ENCODE results near the gene DNAJA3. TPM values are rescaled to one million over a fixed set of nuclear protein-coding genes. Genes with fewer than 3 reads are reported as not detected.

Gene DNAJA3
- total and polyA plus RNA-seq, 9 of the 15 experiments (the other 6 are each of a cell fraction or from before 2014, with no cell fraction given), result 8.1 to 105 (median 79.0) TPM

DNA sequence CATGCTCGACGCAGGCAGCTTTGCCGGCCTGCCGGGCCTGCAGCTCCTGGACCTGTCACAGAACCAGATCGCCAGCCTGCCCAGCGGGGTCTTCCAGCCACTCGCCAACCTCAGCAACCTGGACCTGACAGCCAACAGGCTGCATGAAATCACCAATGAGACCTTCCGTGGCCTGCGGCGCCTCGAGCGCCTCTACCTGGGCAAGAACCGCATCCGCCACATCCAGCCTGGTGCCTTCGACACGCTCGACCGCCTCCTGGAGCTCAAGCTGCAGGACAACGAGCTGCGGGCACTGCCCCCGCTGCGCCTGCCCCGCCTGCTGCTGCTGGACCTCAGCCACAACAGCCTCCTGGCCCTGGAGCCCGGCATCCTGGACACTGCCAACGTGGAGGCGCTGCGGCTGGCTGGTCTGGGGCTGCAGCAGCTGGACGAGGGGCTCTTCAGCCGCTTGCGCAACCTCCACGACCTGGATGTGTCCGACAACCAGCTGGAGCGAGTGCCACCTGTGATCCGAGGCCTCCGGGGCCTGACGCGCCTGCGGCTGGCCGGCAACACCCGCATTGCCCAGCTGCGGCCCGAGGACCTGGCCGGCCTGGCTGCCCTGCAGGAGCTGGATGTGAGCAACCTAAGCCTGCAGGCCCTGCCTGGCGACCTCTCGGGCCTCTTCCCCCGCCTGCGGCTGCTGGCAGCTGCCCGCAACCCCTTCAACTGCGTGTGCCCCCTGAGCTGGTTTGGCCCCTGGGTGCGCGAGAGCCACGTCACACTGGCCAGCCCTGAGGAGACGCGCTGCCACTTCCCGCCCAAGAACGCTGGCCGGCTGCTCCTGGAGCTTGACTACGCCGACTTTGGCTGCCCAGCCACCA lies 44.4 kb upstream of the DNAJA3 start (continued):
- TF ChIP-seq PATZ1 (CRISPR knock-in tag; IDR thresholded peaks at IDR 0.05; ENCODE audit: borderline replicate concordance) (no peak), ZNF239 (CRISPR knock-in tag; IDR thresholded peaks at IDR 0.05) (no peak)

DNA sequence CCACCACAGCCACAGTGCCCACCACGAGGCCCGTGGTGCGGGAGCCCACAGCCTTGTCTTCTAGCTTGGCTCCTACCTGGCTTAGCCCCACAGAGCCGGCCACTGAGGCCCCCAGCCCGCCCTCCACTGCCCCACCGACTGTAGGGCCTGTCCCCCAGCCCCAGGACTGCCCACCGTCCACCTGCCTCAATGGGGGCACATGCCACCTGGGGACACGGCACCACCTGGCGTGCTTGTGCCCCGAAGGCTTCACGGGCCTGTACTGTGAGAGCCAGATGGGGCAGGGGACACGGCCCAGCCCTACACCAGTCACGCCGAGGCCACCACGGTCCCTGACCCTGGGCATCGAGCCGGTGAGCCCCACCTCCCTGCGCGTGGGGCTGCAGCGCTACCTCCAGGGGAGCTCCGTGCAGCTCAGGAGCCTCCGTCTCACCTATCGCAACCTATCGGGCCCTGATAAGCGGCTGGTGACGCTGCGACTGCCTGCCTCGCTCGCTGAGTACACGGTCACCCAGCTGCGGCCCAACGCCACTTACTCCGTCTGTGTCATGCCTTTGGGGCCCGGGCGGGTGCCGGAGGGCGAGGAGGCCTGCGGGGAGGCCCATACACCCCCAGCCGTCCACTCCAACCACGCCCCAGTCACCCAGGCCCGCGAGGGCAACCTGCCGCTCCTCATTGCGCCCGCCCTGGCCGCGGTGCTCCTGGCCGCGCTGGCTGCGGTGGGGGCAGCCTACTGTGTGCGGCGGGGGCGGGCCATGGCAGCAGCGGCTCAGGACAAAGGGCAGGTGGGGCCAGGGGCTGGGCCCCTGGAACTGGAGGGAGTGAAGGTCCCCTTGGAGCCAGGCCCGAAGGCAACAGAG lies 43.5 kb upstream of the DNAJA3 start:
- ATAC-seq (no peak), DNase-seq (ENCODE audit: extremely low read depth in 1 of 4, low spot score in 3 of 4) (peak in 2 of 4 experiments; percentile 28 to 32), FAIRE-seq (no peak)
- Histone ChIP-seq H3K9me1 (ENCODE audit: control insufficient read depth, insufficient read depth, low read length) (no peaks in the 10 kb centered on the region), H3K27me3 (ENCODE audit: control insufficient read depth in 2 of 2, insufficient read depth in 2 of 2, low read length in 2 of 2) (no peaks in the 10 kb centered on the region), H3K79me2 (ENCODE audit: control insufficient read depth, insufficient read depth, low read length) (no peaks in the 10 kb centered on the region), H3K27ac (ENCODE audit: extremely low read depth, low read depth, low read length) (no peak overlapping the region), H4K20me1 (replicated peaks; ENCODE audit: control insufficient read depth, insufficient read depth, low read length) (no peaks in the 10 kb centered on the region), H3K4me3 (no peak overlapping the region), H3K4me2 (ENCODE audit: insufficient read depth, low read length) (no peak overlapping the region), H2AFZ (ENCODE audit: low read depth, low read length) (no peak overlapping the region), H3K9ac (ENCODE audit: insufficient read depth in 1 of 2, low read depth in 2 of 2, low read length in 2 of 2) (peak overlapping the region in 1 of 2 experiments; percentile 60; a peak in 1 of 4 replicates), H3K9me3 (replicated peaks; ENCODE audit: control insufficient read depth, insufficient read depth, low read depth, low read length) (no peaks in the 10 kb centered on the region), H3K36me3 (ENCODE audit: control insufficient read depth, insufficient read depth, low read length) (peaks cover 49% of the 10 kb centered on the region; the same call in 1 of the 3 replicates), H3K4me1 (replicated peaks in 1 of 2; ENCODE audit: control insufficient read depth in 2 of 2, insufficient read depth in 2 of 2, low read length in 2 of 2) (peaks cover 7 to 45% of the 10 kb centered on the region in 2 experiments; a peak in 4 of 5 replicates)
- intact Hi-C loops (cut with micrococcal nuclease) (no loop called here), in situ Hi-C loops (cut with MboI) (no loop called here)
- POLR2A ChIA-PET, result interaction anchor here (0.5 to 1.1 kb wide), 7 partner anchors 9 to 921 kb away, joined by 3 to 5 read pairs (median 3); partner anchors contain the start of gene TFAP4
- TF ChIP-seq POLR2G (IDR thresholded peaks at IDR 0.05; ENCODE audit: low read depth, low read length) (peak; percentile 55), RBM22 (IDR thresholded peaks at IDR 0.05; ENCODE audit: low read depth, low read length, poor library complexity, severe bottlenecking) (peak; percentile 14), RBFOX2 (IDR thresholded peaks at IDR 0.05; ENCODE audit: low read depth, low read length) (peak; percentile 29; the same call in 1 of the 2 replicates), L3MBTL2 (IDR thresholded peaks at IDR 0.05) (no peak)
- TF ChIP-seq, protein P1, sequence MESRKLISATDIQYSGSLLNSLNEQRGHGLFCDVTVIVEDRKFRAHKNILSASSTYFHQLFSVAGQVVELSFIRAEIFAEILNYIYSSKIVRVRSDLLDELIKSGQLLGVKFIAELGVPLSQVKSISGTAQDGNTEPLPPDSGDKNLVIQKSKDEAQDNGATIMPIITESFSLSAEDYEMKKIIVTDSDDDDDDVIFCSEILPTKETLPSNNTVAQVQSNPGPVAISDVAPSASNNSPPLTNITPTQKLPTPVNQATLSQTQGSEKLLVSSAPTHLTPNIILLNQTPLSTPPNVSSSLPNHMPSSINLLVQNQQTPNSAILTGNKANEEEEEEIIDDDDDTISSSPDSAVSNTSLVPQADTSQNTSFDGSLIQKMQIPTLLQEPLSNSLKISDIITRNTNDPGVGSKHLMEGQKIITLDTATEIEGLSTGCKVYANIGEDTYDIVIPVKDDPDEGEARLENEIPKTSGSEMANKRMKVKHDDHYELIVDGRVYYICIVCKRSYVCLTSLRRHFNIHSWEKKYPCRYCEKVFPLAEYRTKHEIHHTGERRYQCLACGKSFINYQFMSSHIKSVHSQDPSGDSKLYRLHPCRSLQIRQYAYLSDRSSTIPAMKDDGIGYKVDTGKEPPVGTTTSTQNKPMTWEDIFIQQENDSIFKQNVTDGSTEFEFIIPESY (CRISPR knock-in tag; IDR thresholded peaks at IDR 0.05), result peak; percentile 99
- WGBS (ENCODE audit: insufficient coverage, low coverage, missing lambda C conversion rate), result 94% methylated on average over 32 of the region's 55 CpGs
- no TSS peak for BruUV-seq (replicated peaks)
- CTCF ChIA-PET (ENCODE audit: low intra/inter-chr PET ratio), result no interaction called here
